HepG2 (cell line): ENCODE results near the gene ABCC2. TPM values are rescaled to one million over a fixed set of nuclear protein-coding genes. Genes with fewer than 3 reads are reported as not detected.

Source experiments
- CREM ChIP-seq, 2 experiments: sonication (generic) in 1 of 2; formaldehyde crosslinking in 1 of 2; IDR thresholded peaks; 2 replicates each; pipeline versions ENCODE4 v1.4.0 to v1.6.1; 2016 to 2020; ENCODE audit warnings: antibody characterized with exemption in 1 of 2, mild to moderate bottlenecking in 1 of 2, missing genetic modification reagents in 1 of 2
- ELF3 ChIP-seq: IDR thresholded peaks from 2 replicates; pipeline ENCODE4 v1.6.1; 2016; ENCODE audit warnings: missing genetic modification reagents, missing compliant biosample characterization
- ETV5 ChIP-seq: IDR thresholded peaks from 2 replicates; pipeline ENCODE4 v1.6.1; 2018; ENCODE audit warnings: missing biosample characterization, missing genetic modification reagents, inconsistent platforms, borderline replicate concordance
- FOXP1 ChIP-seq, 2 experiments: fragments of 450-650 bp in 1 of 2; IDR thresholded peaks; 2 replicates each; pipeline ENCODE4 v1.6.1; 2017 to 2018; ENCODE audit warnings: antibody characterized with exemption in 1 of 2
- GATAD2A ChIP-seq: IDR thresholded peaks from 2 replicates; pipeline ENCODE4 v1.6.1; 2016
- NR2F6 ChIP-seq, 2 experiments: IDR thresholded peaks; 2 replicates each; pipeline ENCODE4 v1.6.1; 2016; ENCODE audit warnings: antibody characterized with exemption in 1 of 2, mild to moderate bottlenecking in 1 of 2
- POLR2G ChIP-seq: fragments of 200-400 bp; formaldehyde crosslinking; IDR thresholded peaks from 2 replicates; pipeline ENCODE4 v1.6.1; 2018; ENCODE audit warnings: mild to moderate bottlenecking, low read depth, low read length, moderate library complexity
- RCOR2 ChIP-seq: IDR thresholded peaks from 2 replicates; pipeline ENCODE4 v1.6.1; 2016; ENCODE audit warnings: missing biosample characterization, missing genetic modification reagents
- SNAI1 ChIP-seq: sonication (generic); formaldehyde crosslinking; IDR thresholded peaks from 2 replicates; pipeline ENCODE4 v1.5.0; 2020; ENCODE audit warnings: mild to moderate bottlenecking, missing genetic modification reagents, borderline replicate concordance
- SOX6 ChIP-seq, 2 experiments: fragments of 450-650 bp in 1 of 2; sonication (generic) in 1 of 2; formaldehyde crosslinking in 1 of 2; IDR thresholded peaks; 2 replicates each; pipeline versions ENCODE4 v1.4.0 to v1.6.1; 2017 to 2020; ENCODE audit warnings: antibody characterized with exemption in 1 of 2, mild to moderate bottlenecking in 1 of 2, missing genetic modification reagents in 1 of 2
- TEAD2 ChIP-seq: sonication (generic); formaldehyde crosslinking; IDR thresholded peaks from 2 replicates; pipeline ENCODE4 v1.9.0; 2021; ENCODE audit warnings: missing genetic modification reagents
- ZNF431 ChIP-seq: sonication (generic); formaldehyde crosslinking; IDR thresholded peaks from 2 replicates; pipeline ENCODE4 v1.9.0; 2022; ENCODE audit warnings: missing genetic modification reagents, low read depth, mild to moderate bottlenecking, borderline replicate concordance
- ZNF614 ChIP-seq: IDR thresholded peaks from 2 replicates; pipeline ENCODE4 v1.6.1; 2018; ENCODE audit warnings: missing biosample characterization, missing genetic modification reagents, inconsistent platforms, borderline replicate concordance
- polyA plus RNA-seq, 8 experiments: library from polyadenylated mRNA; depleted of rRNA in 3 of 8; stranded (reverse) in 7 of 8; unstranded in 1 of 8; fragments of >200 nt; fragmentation: Illumina TruSeq in 4 of 8; extraction: Trizol in 4 of 8; gene quantifications; 2 replicates each; pipeline versions ENCODE4 v1.2.1 to v1.2.3, GENCODE V29; 2011 to 2016; ENCODE audit warnings: low read depth in 4 of 8, missing spikeins in 1 of 8, mixed read lengths in 1 of 8; ENCODE audit not compliant: insufficient read depth in 1 of 8
- total RNA-seq, 5 experiments: library from RNA; depleted of rRNA; stranded (reverse); fragments of >200 nt; fragmentation: Illumina TruSeq; extraction: Trizol; gene quantifications; 2 replicates each; pipeline ENCODE4 v1.2.3, GENCODE V29; 2016; ENCODE audit warnings: low read depth in 1 of 5
- TF ChIP-seq, protein P1 (sequence below): sonication (generic); formaldehyde crosslinking; IDR thresholded peaks from 2 replicates; pipeline ENCODE4 v1.5.0; 2020; ENCODE audit warnings: missing genetic modification reagents
- TF ChIP-seq, protein P2 (sequence below): IDR thresholded peaks from 2 replicates; pipeline ENCODE4 v1.6.1; 2016; ENCODE audit warnings: missing genetic modification reagents, missing compliant biosample characterization

ABCC2 gene
- total and polyA plus RNA-seq, 2 of the 13 experiments (the other 11 are each of a cell fraction or from before 2014, with no cell fraction given): 181 to 497 TPM

DNA sequence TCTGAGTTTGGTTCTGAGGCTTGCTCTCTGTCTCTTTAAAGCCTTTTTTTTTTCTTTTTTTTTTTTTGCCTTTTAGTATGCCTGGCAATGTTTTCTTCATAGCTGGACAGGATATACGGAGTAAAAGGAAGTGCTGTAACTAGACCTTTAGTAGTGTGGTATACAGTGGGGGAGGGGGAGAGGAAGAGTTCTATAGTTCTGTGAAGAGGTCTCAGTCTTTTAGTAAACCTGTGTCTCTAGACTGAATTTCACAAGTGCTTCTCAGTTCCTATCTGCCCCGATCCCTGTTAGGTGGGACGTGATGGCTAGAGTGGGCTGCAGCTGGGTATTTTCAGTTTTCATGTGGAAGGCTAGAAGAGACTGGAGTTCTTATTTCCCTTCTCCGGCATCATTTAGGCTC lies 3.1 kb upstream of the ABCC2 start (continued):
- TF ChIP-seq CREM (IDR thresholded peaks at IDR 0.05) (peak; percentile 25; the same call in 1 of the 2 replicates), CREM (CRISPR knock-in tag; IDR thresholded peaks at IDR 0.05) (no peak), POLR2G (peak; percentile 65), ELF3 (peak; percentile 88), RCOR2 (CRISPR knock-in tag) (0 out of 2 replicates have a peak, but pooled peaks have one; percentile 21), SNAI1 (no peak), ETV5 (0 out of 2 replicates have a peak, but pooled peaks have one; percentile 34), GATAD2A (CRISPR knock-in tag) (0 out of 2 replicates have a peak, but pooled peaks have one; percentile 20), FOXP1 (IDR thresholded peaks at IDR 0.05) (no peak), FOXP1 (CRISPR knock-in tag; IDR thresholded peaks at IDR 0.05) (peak; percentile 19; the same call in 1 of the 2 replicates), NR2F6 (IDR thresholded peaks at IDR 0.05) (no peak), NR2F6 (CRISPR knock-in tag; IDR thresholded peaks at IDR 0.05) (peak; percentile 24; the same call in 1 of the 2 replicates), ZNF614 (CRISPR knock-in tag) (0 out of 2 replicates have a peak, but pooled peaks have one; percentile 46), SOX6 (IDR thresholded peaks at IDR 0.05) (no peak), SOX6 (CRISPR knock-in tag; IDR thresholded peaks at IDR 0.05) (peak; percentile 12; the same call in 1 of the 2 replicates), TEAD2 (CRISPR knock-in tag) (no peak), ZNF431 (CRISPR knock-in tag) (no peak)
- TF ChIP-seq, protein P1, sequence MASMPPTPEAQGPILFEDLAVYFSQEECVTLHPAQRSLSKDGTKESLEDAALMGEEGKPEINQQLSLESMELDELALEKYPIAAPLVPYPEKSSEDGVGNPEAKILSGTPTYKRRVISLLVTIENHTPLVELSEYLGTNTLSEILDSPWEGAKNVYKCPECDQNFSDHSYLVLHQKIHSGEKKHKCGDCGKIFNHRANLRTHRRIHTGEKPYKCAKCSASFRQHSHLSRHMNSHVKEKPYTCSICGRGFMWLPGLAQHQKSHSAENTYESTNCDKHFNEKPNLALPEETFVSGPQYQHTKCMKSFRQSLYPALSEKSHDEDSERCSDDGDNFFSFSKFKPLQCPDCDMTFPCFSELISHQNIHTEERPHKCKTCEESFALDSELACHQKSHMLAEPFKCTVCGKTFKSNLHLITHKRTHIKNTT: no peak
- TF ChIP-seq, protein P2, sequence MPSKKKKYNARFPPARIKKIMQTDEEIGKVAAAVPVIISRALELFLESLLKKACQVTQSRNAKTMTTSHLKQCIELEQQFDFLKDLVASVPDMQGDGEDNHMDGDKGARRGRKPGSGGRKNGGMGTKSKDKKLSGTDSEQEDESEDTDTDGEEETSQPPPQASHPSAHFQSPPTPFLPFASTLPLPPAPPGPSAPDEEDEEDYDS: peak; percentile 66
